GM21825 (cell line): ENCODE data around the gene ROPN1.
"Not testable (repeated sequence)": the region's sequence is repeated elsewhere in the genome, so short reads cannot be mapped to it uniquely, and the experiment has no call there.

Experiments
- ATAC-seq: cut with Tn5 transposase; IDR thresholded peaks from one replicate; pipeline ENCODE4 v1.9.1; 2021; ENCODE audit warnings: mild to moderate bottlenecking, moderate library complexity; ENCODE audit not compliant: unreplicated experiment

The ROPN1 gene

GRCh38 chr3:124001366-124001765 lies 9.4 kb upstream of the ROPN1 start:
- ATAC-seq: not testable (repeated sequence)

DNA sequence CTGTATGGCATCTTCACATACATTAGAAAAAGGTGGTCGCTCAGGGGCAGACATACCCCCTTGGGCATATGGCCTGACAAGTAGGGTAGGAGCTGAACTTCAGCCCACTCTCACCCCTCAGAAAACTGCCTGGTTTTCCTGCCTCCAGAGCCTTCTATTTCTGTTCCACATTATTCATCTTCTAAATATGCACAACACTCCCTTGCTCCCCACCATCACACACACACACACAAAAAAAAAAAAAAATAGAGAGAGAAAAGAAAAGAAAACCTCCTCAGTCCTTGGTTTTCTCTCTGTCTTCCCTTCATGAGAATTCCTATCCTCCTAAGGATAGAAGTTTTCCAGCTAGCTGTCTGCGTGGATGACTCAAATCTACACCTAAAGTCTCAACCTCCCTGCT lies 5.6 kb upstream of the ROPN1 start:
- ATAC-seq: no peak

GRCh38 chr3:123993818-123994217 lies 1.9 kb upstream of the ROPN1 start:
- ATAC-seq: no peak

GRCh38 chr3:123986427-123986826 lies 5.5 kb downstream of the ROPN1 start:
- ATAC-seq: no peak

GRCh38 chr3:123984957-123985356 lies 7.0 kb downstream of the ROPN1 start:
- no peak for ATAC-seq

GRCh38 chr3:123984350-123984749 lies 7.6 kb downstream of the ROPN1 start:
- no peak for ATAC-seq

DNA sequence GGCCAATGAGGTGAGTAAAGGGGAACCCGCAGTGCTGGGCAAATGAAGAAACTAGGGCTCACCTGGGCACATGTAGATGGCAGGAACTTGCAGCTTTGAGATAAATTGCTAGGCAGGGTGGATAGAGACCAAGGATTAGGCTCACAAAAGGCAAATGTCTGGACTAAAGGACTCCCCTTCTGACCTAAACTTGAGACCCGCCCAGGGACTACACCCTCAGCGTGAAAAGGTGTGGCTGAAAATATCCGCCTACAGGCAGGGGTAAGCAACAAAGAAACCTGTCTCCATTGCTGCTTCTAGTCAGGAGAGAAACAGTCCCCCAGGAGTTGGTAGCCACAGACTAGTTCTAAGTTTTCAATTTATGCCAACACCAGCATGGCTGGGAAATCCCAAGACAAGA lies 10.6 kb downstream of the ROPN1 start:
- ATAC-seq: not testable (repeated sequence)

DNA sequence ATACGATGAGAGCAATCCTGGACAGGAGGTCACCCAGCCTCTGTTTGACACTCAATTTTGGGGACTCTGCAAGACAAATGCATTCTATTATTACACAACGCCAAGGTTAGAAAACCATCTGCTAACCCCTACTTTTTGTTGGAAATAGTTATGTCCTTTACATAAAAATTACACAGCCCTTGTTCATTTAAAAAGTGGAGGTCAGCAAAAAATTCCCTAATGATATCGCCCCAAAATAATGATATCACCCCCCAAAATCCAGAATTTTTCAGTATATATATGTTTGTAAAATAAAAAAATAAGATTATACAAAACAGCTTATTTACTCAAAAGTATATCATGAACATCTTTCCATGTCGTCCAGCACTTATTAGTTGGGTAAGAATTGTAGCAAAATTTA lies 11.4 kb downstream of the ROPN1 start:
- no peak for ATAC-seq

DNA sequence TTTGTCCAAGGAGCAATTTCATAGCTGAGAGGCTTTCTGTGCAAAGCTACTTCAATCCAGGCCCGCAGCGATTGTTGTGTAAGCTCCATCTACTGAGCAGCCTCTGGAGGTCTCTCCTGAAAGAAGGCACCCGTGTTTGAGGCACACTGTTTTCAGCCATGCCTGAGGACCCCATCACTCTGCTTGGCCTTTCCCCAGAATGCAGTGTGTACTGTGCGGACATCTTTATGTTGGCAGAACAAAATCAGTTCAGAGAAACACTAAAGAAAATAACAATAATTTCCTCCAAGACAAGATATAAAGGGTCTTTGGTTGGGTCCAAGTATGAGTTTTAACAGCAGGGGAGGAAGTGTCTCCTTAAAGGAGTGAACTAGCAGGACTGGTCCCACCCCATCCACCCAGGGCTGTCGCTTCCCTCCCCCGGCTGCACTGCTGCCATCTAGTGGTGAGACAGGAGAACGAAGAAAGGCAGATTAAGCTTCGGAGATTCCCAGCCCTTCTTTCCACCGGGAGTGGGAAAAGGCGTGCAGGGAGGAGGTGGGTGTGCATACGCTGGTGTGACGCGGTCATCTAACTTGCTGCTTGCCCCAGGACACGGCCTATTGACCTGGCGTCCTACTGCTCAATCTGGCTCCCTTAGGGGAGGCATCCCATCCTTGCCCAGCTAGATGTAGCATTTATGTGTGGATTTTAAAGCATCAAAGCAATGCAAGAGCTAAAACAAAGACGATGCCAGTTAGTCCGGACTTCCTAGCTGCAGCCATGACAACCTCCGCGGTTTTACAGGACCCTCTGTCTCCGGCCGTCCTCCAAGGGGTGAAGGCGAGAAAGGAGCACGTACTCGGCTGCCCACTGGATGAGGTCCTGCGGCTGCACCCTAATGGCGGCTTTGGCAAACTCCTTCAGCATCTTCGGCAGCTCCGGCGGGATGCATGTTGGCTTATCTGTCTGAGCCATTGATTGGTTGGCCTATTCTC lies 12.1 kb downstream of the ROPN1 start:
- not testable (repeated sequence) for ATAC-seq

DNA sequence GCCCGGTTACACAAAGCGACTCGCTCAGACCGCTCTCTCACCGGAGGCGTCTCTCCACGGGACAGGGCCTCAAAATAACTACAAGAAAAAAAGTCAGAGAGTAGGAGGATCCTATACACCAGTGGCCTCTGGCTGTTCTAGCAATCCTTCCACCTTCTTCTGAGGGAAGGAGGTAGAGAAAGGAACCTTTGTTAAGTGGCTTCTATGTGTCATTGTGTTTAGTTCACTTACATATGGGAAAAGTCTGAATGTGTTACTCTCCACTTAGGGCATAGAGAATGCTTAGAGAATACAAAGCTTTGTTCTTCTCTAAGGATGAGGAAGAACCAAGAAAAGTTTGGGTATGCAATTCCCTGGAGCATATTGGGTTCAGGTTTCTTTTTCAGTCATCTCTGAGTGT lies 15.0 kb downstream of the ROPN1 start:
- not testable (repeated sequence) for ATAC-seq

GRCh38 chr3:123976181-123976898 lies 15.6 kb downstream of the ROPN1 start:
- ATAC-seq: not testable (repeated sequence)

DNA sequence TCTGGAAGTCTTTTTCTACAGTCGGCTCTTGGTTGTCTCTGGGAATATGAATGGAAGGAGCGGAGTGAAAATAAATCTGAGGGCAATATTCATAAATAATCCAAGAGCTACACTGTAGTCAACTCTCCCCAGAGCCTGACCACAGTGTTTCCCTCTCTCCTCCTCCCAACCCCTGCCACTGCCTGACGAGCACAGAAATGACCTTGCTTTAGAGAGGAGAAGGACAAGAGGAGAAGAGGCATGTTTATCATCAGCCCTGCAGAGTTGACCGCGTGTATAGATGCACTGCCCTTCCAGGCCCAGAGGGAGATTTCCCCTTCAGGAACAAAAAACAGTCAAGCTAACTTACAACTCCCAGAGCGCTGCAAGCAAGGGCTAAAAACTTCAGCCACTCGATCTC lies 16.9 kb downstream of the ROPN1 start:
- not testable (repeated sequence) for ATAC-seq

DNA sequence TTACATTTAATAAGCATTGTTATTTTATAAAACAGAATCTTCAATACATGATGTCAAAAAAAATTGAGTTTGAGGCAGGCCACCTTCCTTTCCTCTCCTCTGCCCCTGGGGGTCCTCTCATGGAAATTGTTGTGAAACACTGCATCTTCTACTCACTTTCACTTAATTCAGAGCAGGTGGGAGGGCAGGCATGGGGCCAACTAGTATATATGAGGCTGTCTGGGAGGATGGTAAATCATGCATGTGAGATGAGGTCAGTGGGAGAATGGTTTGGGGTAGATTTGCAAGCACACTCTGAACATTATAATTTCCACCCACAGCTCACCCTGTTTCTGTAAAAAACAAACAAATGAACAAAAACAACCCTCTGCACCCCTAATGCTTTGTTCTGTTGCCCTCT lies 20.5 kb downstream of the ROPN1 start:
- ATAC-seq: no peak

GRCh38 chr3:123967260-123967659 lies 24.7 kb downstream of the ROPN1 start:
- ATAC-seq: not testable (repeated sequence)

- ATAC-seq: not testable (repeated sequence)
Observed at GRCh38 chr3:123966799-123967198, 25.1 kb downstream of the ROPN1 start.

- ATAC-seq: not testable (repeated sequence)
Observed at GRCh38 chr3:123964793-123965192, 27.1 kb downstream of the ROPN1 start.

DNA sequence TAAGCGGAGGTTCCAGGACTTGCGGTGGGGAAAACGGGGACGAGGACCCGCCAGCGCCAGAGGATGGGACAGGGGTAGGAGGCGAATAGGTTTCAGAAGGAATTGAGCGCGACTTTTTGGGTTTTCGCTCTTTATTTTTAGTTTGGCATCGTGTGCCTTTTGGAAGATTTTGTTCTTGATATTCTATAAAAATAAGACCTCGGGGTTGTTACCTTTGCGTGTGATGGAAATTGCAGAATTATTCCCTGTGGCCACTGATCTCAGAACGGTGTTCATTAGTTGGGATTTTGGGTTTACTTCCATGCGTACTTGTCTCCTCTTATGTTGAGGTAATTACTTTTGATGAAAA lies 30.4 kb downstream of the ROPN1 start:
- ATAC-seq: no peak

- peak; percentile 82 for ATAC-seq
Observed at GRCh38 chr3:123960781-123961507, 31.0 kb downstream of the ROPN1 start, which contains the start of gene CCDC14. CCDC14 (minus strand) TSS chr3:123961229; CDS start chr3:123961173, 56 bp downstream.

DNA sequence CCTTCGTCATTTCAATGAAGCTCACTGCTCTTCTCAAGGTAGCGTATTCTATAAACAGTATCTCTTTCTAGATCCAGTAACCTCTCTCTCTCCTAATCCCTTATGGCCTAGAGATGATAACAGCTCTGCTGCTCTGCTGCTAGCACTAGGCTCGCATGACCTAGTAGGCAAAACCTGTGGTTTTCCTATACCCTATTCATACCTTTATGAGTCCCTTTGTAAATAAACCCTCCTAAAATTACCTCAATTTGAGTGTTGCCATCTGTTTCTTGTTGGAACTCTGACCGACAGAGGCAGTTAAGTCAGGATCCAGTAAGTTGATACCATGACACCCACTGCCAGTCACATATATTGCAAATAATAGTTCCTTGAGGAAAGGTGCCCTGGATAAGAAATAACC lies 38.2 kb downstream of the ROPN1 start:
- peak; percentile 70 for ATAC-seq

- ATAC-seq: peak; percentile 4
Observed at GRCh38 chr3:123952844-123953520, 38.9 kb downstream of the ROPN1 start.
